Naive B cell (primary cell): ENCODE measurements around the gene PIK3R3. TPM values are rescaled to one million over a fixed set of nuclear protein-coding genes. Genes with fewer than 3 reads are reported as not detected.

Experiments
- polyA plus RNA-seq, 6 donors: library from polyadenylated mRNA; unstranded; fragments of 300-500 nt; fragmentation: Illumina TruSeq; gene quantifications; one replicate each; pipeline ENCODE4 v1.2.3, GENCODE V29; 2021; ENCODE audit warnings: low read depth in 6 of 6

The PIK3R3 gene
- polyA plus RNA-seq, 6 donors from 2014 or later, result 0.11 to 0.31 (median 0.25) TPM; not detected in 3

Other genes with a start within 250 kb of the PIK3R3 start
- not detected for gene TSPAN1, start 42.5 kb upstream of the PIK3R3 start, polyA plus RNA-seq
- not detected for gene P3R3URF, start 43.9 kb upstream of the PIK3R3 start, polyA plus RNA-seq
- 10 to 100 TPM in 5 of 6 donors, 1 to 10 TPM in 1; 4.2 to 26.6 (median 20.0) TPM for gene POMGNT1, start 65.8 kb upstream of the PIK3R3 start, polyA plus RNA-seq
- not detected for gene LURAP1, start 70.7 kb upstream of the PIK3R3 start, polyA plus RNA-seq
- 1 to 10 TPM in 1 of 6 donors, under 1 TPM in 1, not detected in 4; 0.84 to 1.4 TPM for gene RAD54L, start 115.1 kb upstream of the PIK3R3 start, polyA plus RNA-seq
- gene LRRC41, start 171.0 kb upstream of the PIK3R3 start, polyA plus RNA-seq, result 10 to 100 TPM; 35.6 to 52.5 (median 46.0) TPM
- gene UQCRH, start 171.1 kb upstream of the PIK3R3 start, polyA plus RNA-seq, result 100 to 1,000 TPM; 280 to 322 (median 304) TPM
- 10 to 100 TPM; 20.4 to 32.2 (median 23.6) TPM for gene NSUN4, start 208.2 kb upstream of the PIK3R3 start, polyA plus RNA-seq